GM23338 (cell line): ENCODE data around the gene RPL26.

Source experiments
- CREB1 ChIP-seq: fragments of 250-450 bp; sonication (Bioruptor Pico); IDR thresholded peaks from 2 replicates; pipeline ENCODE4 v1.5.0; 2020; ENCODE audit warnings: low read depth, mild to moderate bottlenecking, moderate library complexity
- CTCF ChIP-seq, 2 experiments: fragments of 200-600 bp in 1 of 2; sonication (generic) in 1 of 2; conservative IDR thresholded peaks; 2 replicates each; pipeline versions ENCODE4 v1.5.1 to v1.6.1; 2016 to 2017; ENCODE audit warnings: antibody characterized with exemption in 2 of 2, low read depth in 2 of 2, mild to moderate bottlenecking in 2 of 2, moderate library complexity in 1 of 2
- EZH2 ChIP-seq: fragments of 200-600 bp; sonication (generic); IDR thresholded peaks from one replicate; pipeline ENCODE4 v1.8.0; 2017; ENCODE audit warnings: antibody characterized with exemption, mild to moderate bottlenecking, low read depth; ENCODE audit not compliant: unreplicated experiment
- EZH2phosphoT487 ChIP-seq: fragments of 200-600 bp; sonication (generic); IDR thresholded peaks from one replicate; pipeline ENCODE4 v1.8.1; 2018; ENCODE audit warnings: antibody characterized with exemption; ENCODE audit not compliant: unreplicated experiment
- JUNB ChIP-seq: IDR thresholded peaks from one replicate; pipeline ENCODE4 v1.6.1; 2016; ENCODE audit warnings: antibody characterized with exemption; ENCODE audit not compliant: unreplicated experiment
- NANOG ChIP-seq: IDR thresholded peaks from 2 replicates; pipeline ENCODE4 v1.6.1; 2016; ENCODE audit warnings: antibody characterized with exemption, borderline replicate concordance
- POLR2AphosphoS5 ChIP-seq: IDR thresholded peaks from 2 replicates; pipeline ENCODE4 v1.6.1; 2016; ENCODE audit warnings: antibody characterized with exemption, low read depth
- STAT1 ChIP-seq: IDR thresholded peaks from one replicate; pipeline ENCODE4 v1.6.1; 2016; ENCODE audit warnings: antibody characterized with exemption; ENCODE audit not compliant: unreplicated experiment
- ZNF114 ChIP-seq: fragments of 250-450 bp; sonication (Bioruptor Pico); IDR thresholded peaks from 2 replicates; pipeline ENCODE4 v1.5.0; 2020; ENCODE audit warnings: mild to moderate bottlenecking, moderate library complexity
- ZNF331 ChIP-seq: fragments of 250-450 bp; sonication (Bioruptor Pico); IDR thresholded peaks from 2 replicates; pipeline ENCODE4 v1.5.0; 2020; ENCODE audit warnings: low read depth, mild to moderate bottlenecking, moderate library complexity
- TF ChIP-seq, protein P1 (sequence below): IDR thresholded peaks from one replicate; pipeline ENCODE4 v1.6.1; 2018; ENCODE audit warnings: antibody characterized with exemption; ENCODE audit not compliant: unreplicated experiment
- TF ChIP-seq, protein P2 (sequence below): fragments of 250-450 bp; sonication (Bioruptor Pico); IDR thresholded peaks from 2 replicates; pipeline ENCODE4 v1.5.0; 2020; ENCODE audit warnings: mild to moderate bottlenecking, moderate library complexity
- TF ChIP-seq, protein P3 (sequence below): IDR thresholded peaks from 2 replicates; pipeline ENCODE4 v1.6.1; 2016; ENCODE audit warnings: antibody characterized with exemption

- TF ChIP-seq CTCF (conservative IDR thresholded peaks at IDR 0.05; ENCODE audit: low read depth in 2 of 2), result no peak
- no peak for TF ChIP-seq EZH2phosphoT487
- TF ChIP-seq EZH2, result no peak
- TF ChIP-seq, protein P1, sequence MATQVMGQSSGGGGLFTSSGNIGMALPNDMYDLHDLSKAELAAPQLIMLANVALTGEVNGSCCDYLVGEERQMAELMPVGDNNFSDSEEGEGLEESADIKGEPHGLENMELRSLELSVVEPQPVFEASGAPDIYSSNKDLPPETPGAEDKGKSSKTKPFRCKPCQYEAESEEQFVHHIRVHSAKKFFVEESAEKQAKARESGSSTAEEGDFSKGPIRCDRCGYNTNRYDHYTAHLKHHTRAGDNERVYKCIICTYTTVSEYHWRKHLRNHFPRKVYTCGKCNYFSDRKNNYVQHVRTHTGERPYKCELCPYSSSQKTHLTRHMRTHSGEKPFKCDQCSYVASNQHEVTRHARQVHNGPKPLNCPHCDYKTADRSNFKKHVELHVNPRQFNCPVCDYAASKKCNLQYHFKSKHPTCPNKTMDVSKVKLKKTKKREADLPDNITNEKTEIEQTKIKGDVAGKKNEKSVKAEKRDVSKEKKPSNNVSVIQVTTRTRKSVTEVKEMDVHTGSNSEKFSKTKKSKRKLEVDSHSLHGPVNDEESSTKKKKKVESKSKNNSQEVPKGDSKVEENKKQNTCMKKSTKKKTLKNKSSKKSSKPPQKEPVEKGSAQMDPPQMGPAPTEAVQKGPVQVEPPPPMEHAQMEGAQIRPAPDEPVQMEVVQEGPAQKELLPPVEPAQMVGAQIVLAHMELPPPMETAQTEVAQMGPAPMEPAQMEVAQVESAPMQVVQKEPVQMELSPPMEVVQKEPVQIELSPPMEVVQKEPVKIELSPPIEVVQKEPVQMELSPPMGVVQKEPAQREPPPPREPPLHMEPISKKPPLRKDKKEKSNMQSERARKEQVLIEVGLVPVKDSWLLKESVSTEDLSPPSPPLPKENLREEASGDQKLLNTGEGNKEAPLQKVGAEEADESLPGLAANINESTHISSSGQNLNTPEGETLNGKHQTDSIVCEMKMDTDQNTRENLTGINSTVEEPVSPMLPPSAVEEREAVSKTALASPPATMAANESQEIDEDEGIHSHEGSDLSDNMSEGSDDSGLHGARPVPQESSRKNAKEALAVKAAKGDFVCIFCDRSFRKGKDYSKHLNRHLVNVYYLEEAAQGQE, result no peak
- no peak for TF ChIP-seq POLR2AphosphoS5
- TF ChIP-seq STAT1, result no peak
- no peak for TF ChIP-seq CREB1 (CRISPR knock-in tag)
- no peak for TF ChIP-seq ZNF331 (CRISPR knock-in tag)
- TF ChIP-seq, protein P2, sequence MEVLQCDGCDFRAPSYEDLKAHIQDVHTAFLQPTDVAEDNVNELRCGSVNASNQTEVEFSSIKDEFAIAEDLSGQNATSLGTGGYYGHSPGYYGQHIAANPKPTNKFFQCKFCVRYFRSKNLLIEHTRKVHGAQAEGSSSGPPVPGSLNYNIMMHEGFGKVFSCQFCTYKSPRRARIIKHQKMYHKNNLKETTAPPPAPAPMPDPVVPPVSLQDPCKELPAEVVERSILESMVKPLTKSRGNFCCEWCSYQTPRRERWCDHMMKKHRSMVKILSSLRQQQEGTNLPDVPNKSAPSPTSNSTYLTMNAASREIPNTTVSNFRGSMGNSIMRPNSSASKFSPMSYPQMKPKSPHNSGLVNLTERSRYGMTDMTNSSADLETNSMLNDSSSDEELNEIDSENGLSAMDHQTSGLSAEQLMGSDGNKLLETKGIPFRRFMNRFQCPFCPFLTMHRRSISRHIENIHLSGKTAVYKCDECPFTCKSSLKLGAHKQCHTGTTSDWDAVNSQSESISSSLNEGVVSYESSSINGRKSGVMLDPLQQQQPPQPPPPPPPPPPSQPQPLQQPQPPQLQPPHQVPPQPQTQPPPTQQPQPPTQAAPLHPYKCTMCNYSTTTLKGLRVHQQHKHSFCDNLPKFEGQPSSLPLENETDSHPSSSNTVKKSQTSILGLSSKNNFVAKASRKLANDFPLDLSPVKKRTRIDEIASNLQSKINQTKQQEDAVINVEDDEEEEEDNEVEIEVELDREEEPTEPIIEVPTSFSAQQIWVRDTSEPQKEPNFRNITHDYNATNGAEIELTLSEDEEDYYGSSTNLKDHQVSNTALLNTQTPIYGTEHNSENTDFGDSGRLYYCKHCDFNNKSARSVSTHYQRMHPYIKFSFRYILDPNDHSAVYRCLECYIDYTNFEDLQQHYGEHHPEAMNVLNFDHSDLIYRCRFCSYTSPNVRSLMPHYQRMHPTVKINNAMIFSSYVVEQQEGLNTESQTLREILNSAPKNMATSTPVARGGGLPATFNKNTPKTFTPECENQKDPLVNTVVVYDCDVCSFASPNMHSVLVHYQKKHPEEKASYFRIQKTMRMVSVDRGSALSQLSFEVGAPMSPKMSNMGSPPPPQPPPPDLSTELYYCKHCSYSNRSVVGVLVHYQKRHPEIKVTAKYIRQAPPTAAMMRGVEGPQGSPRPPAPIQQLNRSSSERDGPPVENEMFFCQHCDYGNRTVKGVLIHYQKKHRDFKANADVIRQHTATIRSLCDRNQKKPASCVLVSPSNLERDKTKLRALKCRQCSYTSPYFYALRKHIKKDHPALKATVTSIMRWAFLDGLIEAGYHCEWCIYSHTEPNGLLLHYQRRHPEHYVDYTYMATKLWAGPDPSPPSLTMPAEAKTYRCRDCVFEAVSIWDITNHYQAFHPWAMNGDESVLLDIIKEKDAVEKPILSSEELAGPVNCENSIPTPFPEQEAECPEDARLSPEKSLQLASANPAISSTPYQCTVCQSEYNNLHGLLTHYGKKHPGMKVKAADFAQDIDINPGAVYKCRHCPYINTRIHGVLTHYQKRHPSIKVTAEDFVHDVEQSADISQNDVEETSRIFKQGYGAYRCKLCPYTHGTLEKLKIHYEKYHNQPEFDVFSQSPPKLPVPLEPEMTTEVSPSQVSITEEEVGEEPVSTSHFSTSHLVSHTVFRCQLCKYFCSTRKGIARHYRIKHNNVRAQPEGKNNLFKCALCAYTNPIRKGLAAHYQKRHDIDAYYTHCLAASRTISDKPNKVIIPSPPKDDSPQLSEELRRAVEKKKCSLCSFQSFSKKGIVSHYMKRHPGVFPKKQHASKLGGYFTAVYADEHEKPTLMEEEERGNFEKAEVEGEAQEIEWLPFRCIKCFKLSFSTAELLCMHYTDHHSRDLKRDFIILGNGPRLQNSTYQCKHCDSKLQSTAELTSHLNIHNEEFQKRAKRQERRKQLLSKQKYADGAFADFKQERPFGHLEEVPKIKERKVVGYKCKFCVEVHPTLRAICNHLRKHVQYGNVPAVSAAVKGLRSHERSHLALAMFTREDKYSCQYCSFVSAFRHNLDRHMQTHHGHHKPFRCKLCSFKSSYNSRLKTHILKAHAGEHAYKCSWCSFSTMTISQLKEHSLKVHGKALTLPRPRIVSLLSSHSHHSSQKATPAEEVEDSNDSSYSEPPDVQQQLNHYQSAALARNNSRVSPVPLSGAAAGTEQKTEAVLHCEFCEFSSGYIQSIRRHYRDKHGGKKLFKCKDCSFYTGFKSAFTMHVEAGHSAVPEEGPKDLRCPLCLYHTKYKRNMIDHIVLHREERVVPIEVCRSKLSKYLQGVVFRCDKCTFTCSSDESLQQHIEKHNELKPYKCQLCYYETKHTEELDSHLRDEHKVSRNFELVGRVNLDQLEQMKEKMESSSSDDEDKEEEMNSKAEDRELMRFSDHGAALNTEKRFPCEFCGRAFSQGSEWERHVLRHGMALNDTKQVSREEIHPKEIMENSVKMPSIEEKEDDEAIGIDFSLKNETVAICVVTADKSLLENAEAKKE (CRISPR knock-in tag), result no peak
- TF ChIP-seq JUNB, result no peak
- TF ChIP-seq, protein P3, sequence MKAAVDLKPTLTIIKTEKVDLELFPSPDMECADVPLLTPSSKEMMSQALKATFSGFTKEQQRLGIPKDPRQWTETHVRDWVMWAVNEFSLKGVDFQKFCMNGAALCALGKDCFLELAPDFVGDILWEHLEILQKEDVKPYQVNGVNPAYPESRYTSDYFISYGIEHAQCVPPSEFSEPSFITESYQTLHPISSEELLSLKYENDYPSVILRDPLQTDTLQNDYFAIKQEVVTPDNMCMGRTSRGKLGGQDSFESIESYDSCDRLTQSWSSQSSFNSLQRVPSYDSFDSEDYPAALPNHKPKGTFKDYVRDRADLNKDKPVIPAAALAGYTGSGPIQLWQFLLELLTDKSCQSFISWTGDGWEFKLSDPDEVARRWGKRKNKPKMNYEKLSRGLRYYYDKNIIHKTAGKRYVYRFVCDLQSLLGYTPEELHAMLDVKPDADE, result no peak
- TF ChIP-seq ZNF114 (CRISPR knock-in tag), result no peak
- no peak for TF ChIP-seq NANOG
These were observed 25.4 kb upstream of the RPL26 start for GRCh38 chr17:8408371-8408770.
